Liver (tissue), 9 donors: ENCODE results near the gene NDFIP2. TPM values are rescaled to one million over a fixed set of nuclear protein-coding genes. Genes with fewer than 3 reads are reported as not detected.

Experiments used
- DNase-seq: peaks from one replicate; pipeline ENCODE4 v3.0.0-alpha.2; 2017; ENCODE audit warnings: low spot score
- H3K27ac ChIP-seq, 2 donors: one replicate each; pipeline ENCODE4 v1.7.0; 2013; ENCODE audit warnings: inconsistent platforms in 2 of 2, low read length in 2 of 2, control low read depth in 1 of 2, low read depth in 1 of 2, mild to moderate bottlenecking in 1 of 2
- H3K27me3 ChIP-seq, 4 donors: one replicate each; pipeline versions ENCODE4 v1.6.1 to v1.7.0; 2013; ENCODE audit warnings: low read length in 3 of 4, inconsistent platforms in 1 of 4, mild to moderate bottlenecking in 1 of 4, moderate library complexity in 1 of 4; ENCODE audit not compliant: control insufficient read depth in 4 of 4, insufficient read depth in 4 of 4
- H3K36me3 ChIP-seq, 4 donors: one replicate each; pipeline versions ENCODE4 v1.6.1 to v1.7.0; 2013; ENCODE audit warnings: low read length in 3 of 4, mild to moderate bottlenecking in 3 of 4, low read depth in 1 of 4, moderate library complexity in 1 of 4; ENCODE audit not compliant: control insufficient read depth in 4 of 4, insufficient read depth in 3 of 4
- H3K4me1 ChIP-seq, 4 donors: one replicate each; pipeline versions ENCODE4 v1.6.1 to v1.7.0; 2013; ENCODE audit warnings: low read length in 3 of 4, mild to moderate bottlenecking in 3 of 4, moderate library complexity in 1 of 4; ENCODE audit not compliant: control insufficient read depth in 4 of 4, insufficient read depth in 4 of 4
- H3K4me3 ChIP-seq, 3 donors: one replicate each; pipeline versions ENCODE4 v1.6.1 to v1.7.0; 2013; ENCODE audit warnings: low read length in 3 of 3, control low read depth in 1 of 3, low read depth in 1 of 3, mild to moderate bottlenecking in 1 of 3
- H3K9ac ChIP-seq, 2 donors: one replicate each; pipeline ENCODE4 v1.7.0; 2013; ENCODE audit warnings: low read length in 2 of 2, mild to moderate bottlenecking in 2 of 2, moderate library complexity in 2 of 2, control low read depth in 1 of 2, low read depth in 1 of 2
- H3K9me3 ChIP-seq, 4 donors: one replicate each; pipeline versions ENCODE4 v1.6.1 to v1.7.0; 2013; ENCODE audit warnings: low read length in 3 of 4; ENCODE audit not compliant: control insufficient read depth in 4 of 4
- ATF3 ChIP-seq: IDR thresholded peaks from 2 replicates; pipeline ENCODE4 v1.6.1; 2016; ENCODE audit warnings: antibody characterized with exemption
- CTCF ChIP-seq: fragments of 150-350 bp; IDR thresholded peaks from 2 replicates; pipeline ENCODE4 v1.5.1; 2017; ENCODE audit warnings: improper control_type of control experiment, low read depth, low read length; ENCODE audit not compliant: missing input control
- FOXA1 ChIP-seq: IDR thresholded peaks from 2 replicates; pipeline ENCODE4 v1.6.1; 2016; ENCODE audit warnings: antibody characterized with exemption
- FOXA2 ChIP-seq: IDR thresholded peaks from 2 replicates; pipeline ENCODE4 v1.6.1; 2016; ENCODE audit warnings: antibody characterized with exemption
- GABPA ChIP-seq, 2 donors: IDR thresholded peaks in 1 of 2; conservative IDR thresholded peaks in 1 of 2; 2 replicates each; pipeline ENCODE4 v1.6.1; 2016; ENCODE audit warnings: antibody characterized with exemption in 2 of 2, mild to moderate bottlenecking in 1 of 2, moderate library complexity in 1 of 2
- HNF4G ChIP-seq: IDR thresholded peaks from 2 replicates; pipeline ENCODE4 v1.6.1; 2016; ENCODE audit warnings: antibody characterized with exemption
- JUND ChIP-seq, 2 donors: IDR thresholded peaks; 2 replicates each; pipeline ENCODE4 v1.6.1; 2016; ENCODE audit warnings: antibody characterized with exemption in 2 of 2
- MAX ChIP-seq: IDR thresholded peaks from 2 replicates; pipeline ENCODE4 v1.6.1; 2016; ENCODE audit warnings: antibody characterized with exemption
- NR2F2 ChIP-seq: IDR thresholded peaks from 2 replicates; pipeline ENCODE4 v1.6.1; 2016; ENCODE audit warnings: antibody characterized with exemption
- RAD21 ChIP-seq, 2 donors: IDR thresholded peaks; 2 replicates each; pipeline ENCODE4 v1.6.1; 2016; ENCODE audit warnings: antibody characterized with exemption in 2 of 2, mild to moderate bottlenecking in 2 of 2
- RXRA ChIP-seq, 2 donors: IDR thresholded peaks; 2 replicates each; pipeline ENCODE4 v1.6.1; 2017 to 2018; ENCODE audit warnings: antibody characterized with exemption in 2 of 2, mild to moderate bottlenecking in 1 of 2
- SP1 ChIP-seq: IDR thresholded peaks from 2 replicates; pipeline ENCODE4 v1.6.1; 2018; ENCODE audit warnings: antibody characterized with exemption, mild to moderate bottlenecking
- TAF1 ChIP-seq: conservative IDR thresholded peaks from 2 replicates; pipeline ENCODE4 v1.6.1; 2016; ENCODE audit warnings: antibody characterized with exemption, mild to moderate bottlenecking
- YY1 ChIP-seq: IDR thresholded peaks from 2 replicates; pipeline ENCODE4 v1.6.1; 2016; ENCODE audit warnings: antibody characterized with exemption, mild to moderate bottlenecking
- WGBS: extraction: QIAGEN DNeasy Blood & Tissue Kit; methylation state at CpG from one replicate; pipeline ENCODE4 v1.1.7; 2013; 5-methylcytosine and 5-hydroxymethylcytosine counted together
- polyA plus RNA-seq, 2 donors: library from polyadenylated mRNA; stranded (reverse) in 1 of 2; unstranded in 1 of 2; fragments of 200-250 nt in 1 of 2; fragments of >200 nt in 1 of 2; fragmentation: Nextera tagmentation in 1 of 2; extraction: Ambion mirVana in 1 of 2; gene quantifications; one replicate each; pipeline versions ENCODE4 v1.2.1 to v1.2.3, GENCODE V29; 2013 to 2015
- total RNA-seq, 2 donors: library from RNA; depleted of rRNA; stranded (reverse); fragments of >200 nt; gene quantifications; one replicate each; pipeline ENCODE4 v1.2.3, GENCODE V29; 2014
- TF ChIP-seq, protein P1 (sequence below): IDR thresholded peaks from 2 replicates; pipeline ENCODE4 v1.6.1; 2016; ENCODE audit warnings: antibody characterized with exemption
- TF ChIP-seq, protein P2 (sequence below): IDR thresholded peaks from 2 replicates; pipeline ENCODE4 v1.6.1; 2016; ENCODE audit warnings: antibody characterized with exemption, mild to moderate bottlenecking
- donor health status: healthy.
- donor health status: healthy.
- donor health status: healthy.
- donor health status: healthy.
- donor health status: healthy.

NDFIP2 gene
- total and polyA plus RNA-seq, 4 donors = 15.5 to 22.2 (median 16.3) TPM

GRCh38 chr13:79503473-79504017 is 22.6 kb downstream of the NDFIP2 start:
- Histone ChIP-seq H3K9me3 (no peaks in the 10 kb centered on the region), H3K27ac (no peak overlapping the region), H3K4me3 (no peak overlapping the region), H3K9ac (no peak overlapping the region), H3K4me1 (peaks cover 2 to 14% (median 4%) of the 10 kb centered on the region in 4 donors), H3K36me3 (no peaks in the 10 kb centered on the region), H3K27me3 (no peaks in the 10 kb centered on the region)
- TF ChIP-seq, protein P1, sequence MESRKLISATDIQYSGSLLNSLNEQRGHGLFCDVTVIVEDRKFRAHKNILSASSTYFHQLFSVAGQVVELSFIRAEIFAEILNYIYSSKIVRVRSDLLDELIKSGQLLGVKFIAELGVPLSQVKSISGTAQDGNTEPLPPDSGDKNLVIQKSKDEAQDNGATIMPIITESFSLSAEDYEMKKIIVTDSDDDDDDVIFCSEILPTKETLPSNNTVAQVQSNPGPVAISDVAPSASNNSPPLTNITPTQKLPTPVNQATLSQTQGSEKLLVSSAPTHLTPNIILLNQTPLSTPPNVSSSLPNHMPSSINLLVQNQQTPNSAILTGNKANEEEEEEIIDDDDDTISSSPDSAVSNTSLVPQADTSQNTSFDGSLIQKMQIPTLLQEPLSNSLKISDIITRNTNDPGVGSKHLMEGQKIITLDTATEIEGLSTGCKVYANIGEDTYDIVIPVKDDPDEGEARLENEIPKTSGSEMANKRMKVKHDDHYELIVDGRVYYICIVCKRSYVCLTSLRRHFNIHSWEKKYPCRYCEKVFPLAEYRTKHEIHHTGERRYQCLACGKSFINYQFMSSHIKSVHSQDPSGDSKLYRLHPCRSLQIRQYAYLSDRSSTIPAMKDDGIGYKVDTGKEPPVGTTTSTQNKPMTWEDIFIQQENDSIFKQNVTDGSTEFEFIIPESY = no peak
- TF ChIP-seq MAX = no peak
- no peak for DNase-seq

DNA sequence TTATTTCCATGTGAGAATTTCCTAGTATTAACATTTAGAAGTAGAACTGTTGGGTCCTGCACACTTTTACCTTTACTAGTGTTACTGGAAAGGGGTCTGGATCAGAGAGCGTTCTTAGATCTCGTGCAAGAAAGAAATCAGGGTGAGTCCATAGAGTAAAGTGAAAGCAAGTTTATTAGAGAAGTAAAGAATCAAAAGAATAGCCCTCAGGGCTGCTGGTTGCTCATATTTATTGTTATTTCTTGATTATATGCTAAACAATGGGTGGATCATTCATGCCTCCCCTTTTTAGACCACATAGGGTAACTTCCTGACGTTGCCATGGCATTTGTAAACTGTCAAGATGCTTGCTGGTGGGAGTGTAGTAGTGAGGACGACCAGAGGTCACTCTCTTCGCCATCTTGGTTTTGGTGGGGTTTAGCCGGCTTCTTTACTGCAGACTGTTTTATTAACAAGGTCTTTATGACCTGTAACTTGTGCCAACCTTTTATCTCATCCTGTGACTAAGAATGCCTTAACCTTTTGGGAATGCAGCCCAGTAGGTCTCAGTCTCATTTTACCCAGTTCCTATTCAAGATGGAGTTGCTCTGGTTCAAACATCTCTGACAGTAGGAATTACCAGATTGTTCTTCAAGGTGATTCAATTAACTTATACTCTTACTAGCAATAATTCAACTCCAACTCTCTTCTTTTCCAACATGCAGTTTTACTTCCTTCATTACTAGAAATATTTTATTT is 27.4 kb downstream of the NDFIP2 start:
- no peak overlapping the region for H3K4me3 ChIP-seq
- no peak overlapping the region for H3K27ac ChIP-seq
- WGBS = 94% methylated on average over 6 of the region's 6 CpGs
- no peak for DNase-seq
- H3K9me3 ChIP-seq = no peaks in the 10 kb centered on the region
- H3K36me3 ChIP-seq = no peaks in the 10 kb centered on the region
- H3K4me1 ChIP-seq = peaks cover 4 to 14% (median 8%) of the 10 kb centered on the region in 4 donors
- TF ChIP-seq NR2F2 (no peak), HNF4G (no peak), TAF1 (no peak), SP1 (no peak), CTCF (no peak), FOXA1 (no peak), FOXA2 (no peak), JUND (IDR thresholded peaks at IDR 0.05) (no peak), RXRA (IDR thresholded peaks at IDR 0.05) (no peak), RAD21 (IDR thresholded peaks at IDR 0.05) (no peak), MAX (no peak), YY1 (no peak), ATF3 (no peak), GABPA (IDR thresholded peaks at IDR 0.05 in 1 of 2, conservative IDR thresholded peaks at IDR 0.05 in 1 of 2) (no peak)
- TF ChIP-seq, protein P1 = no peak
- TF ChIP-seq, protein P2, sequence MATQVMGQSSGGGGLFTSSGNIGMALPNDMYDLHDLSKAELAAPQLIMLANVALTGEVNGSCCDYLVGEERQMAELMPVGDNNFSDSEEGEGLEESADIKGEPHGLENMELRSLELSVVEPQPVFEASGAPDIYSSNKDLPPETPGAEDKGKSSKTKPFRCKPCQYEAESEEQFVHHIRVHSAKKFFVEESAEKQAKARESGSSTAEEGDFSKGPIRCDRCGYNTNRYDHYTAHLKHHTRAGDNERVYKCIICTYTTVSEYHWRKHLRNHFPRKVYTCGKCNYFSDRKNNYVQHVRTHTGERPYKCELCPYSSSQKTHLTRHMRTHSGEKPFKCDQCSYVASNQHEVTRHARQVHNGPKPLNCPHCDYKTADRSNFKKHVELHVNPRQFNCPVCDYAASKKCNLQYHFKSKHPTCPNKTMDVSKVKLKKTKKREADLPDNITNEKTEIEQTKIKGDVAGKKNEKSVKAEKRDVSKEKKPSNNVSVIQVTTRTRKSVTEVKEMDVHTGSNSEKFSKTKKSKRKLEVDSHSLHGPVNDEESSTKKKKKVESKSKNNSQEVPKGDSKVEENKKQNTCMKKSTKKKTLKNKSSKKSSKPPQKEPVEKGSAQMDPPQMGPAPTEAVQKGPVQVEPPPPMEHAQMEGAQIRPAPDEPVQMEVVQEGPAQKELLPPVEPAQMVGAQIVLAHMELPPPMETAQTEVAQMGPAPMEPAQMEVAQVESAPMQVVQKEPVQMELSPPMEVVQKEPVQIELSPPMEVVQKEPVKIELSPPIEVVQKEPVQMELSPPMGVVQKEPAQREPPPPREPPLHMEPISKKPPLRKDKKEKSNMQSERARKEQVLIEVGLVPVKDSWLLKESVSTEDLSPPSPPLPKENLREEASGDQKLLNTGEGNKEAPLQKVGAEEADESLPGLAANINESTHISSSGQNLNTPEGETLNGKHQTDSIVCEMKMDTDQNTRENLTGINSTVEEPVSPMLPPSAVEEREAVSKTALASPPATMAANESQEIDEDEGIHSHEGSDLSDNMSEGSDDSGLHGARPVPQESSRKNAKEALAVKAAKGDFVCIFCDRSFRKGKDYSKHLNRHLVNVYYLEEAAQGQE = no peak
- H3K9ac ChIP-seq = no peak overlapping the region
- no peaks in the 10 kb centered on the region for H3K27me3 ChIP-seq
